Activated CD4-positive, alpha-beta T cell treated with anti-CD3 and anti-CD28 coated beads, Interleukin-2, amount 10 ng/mL, durations not matched to agents 24 days and 14 days (primary cell): ENCODE results near the gene FAM13B. TPM values are rescaled to one million over a fixed set of nuclear protein-coding genes. Genes with fewer than 3 reads are reported as not detected.

Experiments
- DNase-seq: peaks from one replicate; pipeline ENCODE4 v3.0.0; 2022
- H3K27ac Mint-ChIP-seq: one replicate; pipeline ENCODE4 v1.8.0; 2022; ENCODE audit warnings: mild to moderate bottlenecking, mixed read lengths
- H3K27me3 Mint-ChIP-seq: one replicate; pipeline ENCODE4 v1.8.0; 2022; ENCODE audit warnings: mixed read lengths
- H3K36me3 Mint-ChIP-seq: one replicate; pipeline ENCODE4 v1.8.0; 2022; ENCODE audit warnings: low read depth, mild to moderate bottlenecking, mixed read lengths
- H3K4me1 Mint-ChIP-seq: one replicate; pipeline ENCODE4 v1.8.0; 2021; ENCODE audit warnings: mixed read lengths
- H3K4me3 Mint-ChIP-seq: one replicate; pipeline ENCODE4 v1.8.0; 2022; ENCODE audit warnings: mild to moderate bottlenecking, moderate library complexity, mixed read lengths
- H3K9me3 Mint-ChIP-seq: one replicate; pipeline ENCODE4 v1.8.0; 2021; ENCODE audit warnings: mixed read lengths
- intact Hi-C: fragments of 100-400 bp; cut with micrococcal nuclease; formaldehyde crosslinking; loops from one replicate; pipeline ENCODE4 v1.15.1; 2023
- total RNA-seq: library from RNA; stranded (reverse); gene quantifications from 2 replicates; pipeline ENCODE4 v1.2.3, GENCODE V29; 2022

FAM13B gene
- total RNA-seq, 1 donor from 2014 or later, result 15.1 TPM

DNA sequence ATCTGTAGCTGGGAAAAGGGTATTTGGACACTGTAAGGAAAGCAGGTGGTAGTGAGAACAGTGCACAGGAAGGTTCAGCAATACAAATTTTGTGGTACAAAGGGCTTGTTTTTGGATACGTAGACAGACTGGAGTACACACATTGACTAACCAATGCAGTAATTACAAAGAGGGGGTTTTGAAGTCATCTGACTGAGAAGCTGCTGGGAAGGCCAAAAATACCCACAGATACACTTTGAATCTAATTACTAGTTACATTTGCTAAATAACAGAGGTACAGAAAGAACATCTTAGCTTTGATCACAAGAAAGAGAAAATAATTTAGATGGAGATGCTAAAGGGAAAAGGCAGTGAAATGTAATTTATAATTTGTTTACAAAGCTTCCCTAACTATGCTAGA, 97.7 kb downstream of the FAM13B start:
- intact Hi-C loops, result no loop called here
- Mint-ChIP-seq H3K4me3 (no peak overlapping the region), H3K4me1 (peaks cover 4% of the 10 kb centered on the region), H3K27ac (no peak overlapping the region), H3K36me3 (peaks cover 18% of the 10 kb centered on the region), H3K27me3 (no peaks in the 10 kb centered on the region), H3K9me3 (no peaks in the 10 kb centered on the region)
- DNase-seq, result no peak

GRCh38 chr5:137933491-137933911, 99.4 kb downstream of the FAM13B start:
- H3K4me1 Mint-ChIP-seq, result no peaks in the 10 kb centered on the region
- no peaks in the 10 kb centered on the region for H3K27me3 Mint-ChIP-seq
- DNase-seq, result no peak
- H3K4me3 Mint-ChIP-seq, result no peak overlapping the region
- H3K36me3 Mint-ChIP-seq, result peaks cover 7% of the 10 kb centered on the region
- H3K9me3 Mint-ChIP-seq, result no peaks in the 10 kb centered on the region
- intact Hi-C loops, result no loop called here
- H3K27ac Mint-ChIP-seq, result no peak overlapping the region

DNA sequence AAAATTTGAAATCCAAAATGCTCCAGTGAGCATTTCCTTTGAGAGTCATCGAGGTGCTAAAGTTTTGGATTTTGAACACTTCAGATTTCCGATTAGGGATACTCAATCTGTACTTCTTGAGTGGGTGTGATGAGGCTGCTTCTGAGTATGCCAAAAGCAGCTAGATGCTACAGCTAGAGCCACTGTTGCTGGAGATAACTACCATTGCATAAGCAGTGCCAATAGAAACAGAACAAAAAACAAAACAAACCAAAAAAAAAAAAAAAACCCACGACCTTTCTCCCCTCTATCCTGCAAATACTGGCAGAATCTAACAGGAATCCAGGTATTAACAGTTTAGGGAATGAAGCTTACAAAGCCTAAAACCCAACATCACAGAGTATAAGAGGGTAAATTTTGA, 100.1 kb downstream of the FAM13B start:
- DNase-seq, result no peak
- H3K27me3 Mint-ChIP-seq, result no peaks in the 10 kb centered on the region
- H3K4me1 Mint-ChIP-seq, result no peaks in the 10 kb centered on the region
- peaks cover 7% of the 10 kb centered on the region for H3K36me3 Mint-ChIP-seq
- H3K27ac Mint-ChIP-seq, result no peak overlapping the region
- no peak overlapping the region for H3K4me3 Mint-ChIP-seq
- intact Hi-C loops, result no loop called here
- no peaks in the 10 kb centered on the region for H3K9me3 Mint-ChIP-seq

- peaks cover under 1% of the 10 kb centered on the region for H3K36me3 Mint-ChIP-seq
- no peak for DNase-seq
- H3K4me3 Mint-ChIP-seq, result no peak overlapping the region
- H3K27me3 Mint-ChIP-seq, result no peaks in the 10 kb centered on the region
- H3K9me3 Mint-ChIP-seq, result no peaks in the 10 kb centered on the region
- intact Hi-C loops, result no loop called here
- H3K4me1 Mint-ChIP-seq, result no peaks in the 10 kb centered on the region
- no peak overlapping the region for H3K27ac Mint-ChIP-seq
These were observed 109.0 kb downstream of the FAM13B start for GRCh38 chr5:137923856-137924255.

- no peak for DNase-seq
- intact Hi-C loops, result no loop called here
- H3K27ac Mint-ChIP-seq, result no peak overlapping the region
- H3K36me3 Mint-ChIP-seq, result no peaks in the 10 kb centered on the region
- H3K4me1 Mint-ChIP-seq, result no peaks in the 10 kb centered on the region
- no peak overlapping the region for H3K4me3 Mint-ChIP-seq
- H3K27me3 Mint-ChIP-seq, result peaks cover under 1% of the 10 kb centered on the region
- H3K9me3 Mint-ChIP-seq, result peaks cover 7% of the 10 kb centered on the region
These were observed 110.9 kb downstream of the FAM13B start for GRCh38 chr5:137921931-137922330.

DNA sequence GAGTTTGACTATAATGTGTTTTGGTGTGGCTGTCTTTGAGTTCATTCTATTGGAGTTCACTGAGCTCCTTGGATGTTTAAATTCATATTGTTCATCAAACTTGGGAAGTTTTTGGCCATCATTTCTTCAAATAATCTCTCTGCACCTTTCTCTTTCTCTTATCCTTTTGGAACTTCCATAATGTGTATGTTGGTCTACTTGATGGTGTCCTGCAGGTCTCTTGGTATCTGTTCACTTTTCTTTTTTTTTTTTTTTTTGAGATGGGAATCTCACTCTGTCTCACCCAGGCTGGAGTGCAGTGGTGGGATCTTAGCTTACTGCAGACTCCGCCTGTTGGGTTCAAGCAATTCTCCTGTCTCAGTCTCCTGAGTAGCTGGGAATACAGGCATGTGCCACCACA, 116.0 kb downstream of the FAM13B start:
- intact Hi-C loops, result no loop called here
- Mint-ChIP-seq H3K27me3 (peaks cover 3% of the 10 kb centered on the region), H3K4me1 (no peaks in the 10 kb centered on the region), H3K36me3 (no peaks in the 10 kb centered on the region), H3K27ac (no peak overlapping the region), H3K4me3 (no peak overlapping the region), H3K9me3 (peaks cover 19% of the 10 kb centered on the region)
- no peak for DNase-seq

- DNase-seq, result no peak
- Mint-ChIP-seq H3K4me3 (no peak overlapping the region), H3K36me3 (no peaks in the 10 kb centered on the region), H3K27me3 (peaks cover 7% of the 10 kb centered on the region), H3K4me1 (no peaks in the 10 kb centered on the region), H3K9me3 (peaks cover 19% of the 10 kb centered on the region), H3K27ac (no peak overlapping the region)
- intact Hi-C loops, result no loop called here
These were observed 118.1 kb downstream of the FAM13B start for GRCh38 chr5:137914758-137915157.

DNA sequence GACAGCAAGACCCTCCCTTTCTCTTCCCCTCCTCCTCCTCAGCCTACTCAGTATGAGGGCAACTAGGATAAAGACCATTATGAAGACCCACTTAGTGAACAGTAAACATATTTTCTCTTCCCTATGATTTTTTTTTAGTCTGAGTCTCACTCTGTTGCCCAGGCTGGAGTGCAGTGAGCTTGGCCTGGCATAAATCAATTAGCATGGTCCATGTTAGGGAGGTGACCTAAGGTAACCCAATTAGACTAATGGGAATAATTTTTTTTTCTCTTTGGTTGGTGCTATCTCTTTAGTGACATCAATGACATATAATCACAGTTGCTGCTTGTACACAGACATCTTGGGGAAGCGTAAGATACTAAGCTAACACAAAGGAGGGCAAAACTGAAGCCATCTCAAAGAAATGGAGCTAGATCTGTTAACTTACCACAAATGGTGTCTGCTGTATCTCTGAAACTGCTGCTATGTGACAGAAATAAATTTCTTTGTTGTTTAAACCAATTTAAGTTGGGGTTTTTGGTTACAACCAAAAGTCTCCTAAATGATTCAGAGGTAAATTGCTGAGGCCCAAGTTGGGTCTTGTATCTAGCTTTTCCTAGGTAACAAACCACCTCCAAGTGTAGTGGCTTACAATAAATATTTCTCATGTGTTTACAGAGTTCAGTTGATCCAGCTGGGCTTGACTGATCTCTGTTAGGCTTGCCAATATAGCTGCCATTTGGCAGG, 130.3 kb downstream of the FAM13B start:
- H3K4me1 Mint-ChIP-seq, result no peaks in the 10 kb centered on the region
- intact Hi-C loops, result no loop called here
- no peak overlapping the region for H3K4me3 Mint-ChIP-seq
- H3K27ac Mint-ChIP-seq, result no peak overlapping the region
- H3K36me3 Mint-ChIP-seq, result no peaks in the 10 kb centered on the region
- no peak for DNase-seq
- peaks cover 10% of the 10 kb centered on the region for H3K27me3 Mint-ChIP-seq
- H3K9me3 Mint-ChIP-seq, result no peaks in the 10 kb centered on the region

DNA sequence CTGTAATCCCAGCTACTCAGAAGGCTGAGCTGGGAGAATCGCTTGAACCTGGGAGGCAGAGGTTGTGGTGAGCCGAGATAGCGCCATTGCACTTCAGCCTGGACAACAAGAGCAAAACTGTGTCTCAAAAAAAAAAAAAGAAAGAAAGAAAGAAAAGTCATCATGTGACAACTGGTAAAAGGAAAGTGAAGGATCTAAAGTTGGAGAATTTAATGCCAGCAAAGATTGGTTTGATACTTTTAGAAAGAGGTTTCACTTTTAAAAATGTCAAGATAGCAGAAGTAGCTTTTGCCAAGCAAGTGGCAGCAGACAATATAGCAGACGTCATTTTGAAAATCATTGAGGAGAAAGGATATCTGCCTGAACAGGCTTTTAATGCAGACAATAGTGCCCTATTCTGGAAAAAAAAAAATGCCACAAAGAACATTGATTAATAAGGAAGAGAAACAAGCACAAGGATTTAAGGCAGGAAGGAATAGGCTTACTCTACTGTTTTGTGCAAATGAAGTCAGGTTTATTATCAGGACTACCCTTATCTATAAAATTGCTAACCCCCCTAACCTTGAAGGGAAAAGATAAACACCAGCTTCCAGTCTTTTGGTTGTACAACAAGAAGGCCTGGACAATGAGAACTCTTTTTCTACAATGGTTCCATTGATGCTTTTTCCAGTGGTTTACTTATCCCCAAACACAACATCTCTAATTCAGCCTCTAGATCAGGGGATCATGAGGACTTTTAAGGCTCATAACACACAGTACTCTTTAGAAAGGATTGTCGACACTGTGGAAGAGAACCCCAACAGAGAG, 131.7 kb downstream of the FAM13B start:
- Mint-ChIP-seq H3K9me3 (no peaks in the 10 kb centered on the region), H3K4me1 (no peaks in the 10 kb centered on the region), H3K36me3 (no peaks in the 10 kb centered on the region), H3K4me3 (no peak overlapping the region), H3K27ac (no peak overlapping the region), H3K27me3 (peaks cover 6% of the 10 kb centered on the region)
- intact Hi-C loops, result no loop called here
- DNase-seq, result no peak

- H3K4me3 Mint-ChIP-seq, result no peak overlapping the region
- no peak overlapping the region for H3K27ac Mint-ChIP-seq
- intact Hi-C loops, result no loop called here
These were observed 133.4 kb downstream of the FAM13B start for GRCh38 chr5:137899493-137899892.

DNA sequence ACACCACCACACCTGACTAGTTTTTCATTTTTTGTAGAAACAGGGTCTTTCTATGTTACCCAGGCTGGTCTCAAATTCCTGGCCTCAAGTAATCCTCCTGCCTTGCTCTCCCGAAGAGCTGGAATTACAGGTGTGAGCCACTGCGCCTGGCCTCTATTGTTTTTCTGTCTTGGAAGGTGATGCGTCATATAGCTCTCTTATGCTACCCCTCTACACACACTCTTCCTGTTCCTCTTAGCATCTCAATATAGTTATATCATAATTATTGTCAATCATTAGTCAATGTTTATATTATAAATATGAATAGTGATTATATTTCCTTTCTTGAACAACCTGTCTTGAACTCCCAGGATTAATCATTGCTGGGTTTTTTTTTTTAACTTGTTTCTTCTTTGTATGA, 136.3 kb downstream of the FAM13B start:
- Mint-ChIP-seq H3K27me3 (no peaks in the 10 kb centered on the region), H3K4me3 (no peak overlapping the region), H3K4me1 (no peaks in the 10 kb centered on the region), H3K27ac (no peak overlapping the region), H3K36me3 (no peaks in the 10 kb centered on the region), H3K9me3 (no peaks in the 10 kb centered on the region)
- DNase-seq, result no peak
- intact Hi-C loops, result no loop called here

More at GRCh38 chr5:137899493-137899892, 133.4 kb downstream of the FAM13B start:
- Mint-ChIP-seq H3K36me3 (no peaks in the 10 kb centered on the region), H3K9me3 (no peaks in the 10 kb centered on the region), H3K4me1 (no peaks in the 10 kb centered on the region), H3K27me3 (peaks cover 5% of the 10 kb centered on the region)
- DNase-seq, result no peak

DNA sequence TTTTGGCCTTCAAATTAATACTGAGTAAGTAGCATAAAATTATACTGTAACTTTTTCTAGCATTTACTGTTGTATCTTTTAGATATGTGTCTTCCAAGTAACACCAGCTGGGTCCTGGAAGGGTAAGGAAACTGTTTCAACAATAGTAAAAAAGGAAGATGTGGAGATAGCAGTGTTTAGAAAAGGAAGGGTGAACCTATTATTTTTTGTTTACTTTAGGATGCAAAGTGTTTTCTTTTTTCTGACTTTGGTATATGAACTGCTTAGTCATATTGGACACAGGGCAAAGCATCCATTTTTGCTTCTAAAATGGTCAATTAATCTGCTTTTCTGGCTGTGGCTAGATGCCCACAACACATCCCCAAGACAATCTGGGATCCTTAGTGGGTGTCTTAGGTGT, 138.3 kb downstream of the FAM13B start:
- no peak for DNase-seq
- Mint-ChIP-seq H3K36me3 (no peaks in the 10 kb centered on the region), H3K27me3 (peaks cover 4% of the 10 kb centered on the region), H3K4me3 (no peak overlapping the region), H3K9me3 (peaks cover 3% of the 10 kb centered on the region), H3K4me1 (peaks cover 2% of the 10 kb centered on the region), H3K27ac (no peak overlapping the region)
- intact Hi-C loops, result no loop called here

GRCh38 chr5:137891849-137892248, 141.0 kb downstream of the FAM13B start:
- peaks cover 13% of the 10 kb centered on the region for H3K4me1 Mint-ChIP-seq
- no peak for DNase-seq
- no peaks in the 10 kb centered on the region for H3K36me3 Mint-ChIP-seq
- intact Hi-C loops, result no loop called here
- H3K27ac Mint-ChIP-seq, result no peak overlapping the region
- H3K27me3 Mint-ChIP-seq, result peaks cover 4% of the 10 kb centered on the region
- H3K4me3 Mint-ChIP-seq, result no peak overlapping the region
- peaks cover 5% of the 10 kb centered on the region for H3K9me3 Mint-ChIP-seq

GRCh38 chr5:137890845-137891244, 142.0 kb downstream of the FAM13B start:
- intact Hi-C loops, result no loop called here
- Mint-ChIP-seq H3K36me3 (no peaks in the 10 kb centered on the region), H3K4me3 (no peak overlapping the region), H3K27me3 (peaks cover 4% of the 10 kb centered on the region), H3K27ac (no peak overlapping the region), H3K9me3 (peaks cover 5% of the 10 kb centered on the region), H3K4me1 (peaks cover 15% of the 10 kb centered on the region)
- DNase-seq, result no peak
